AG09319 (cell line): ENCODE results near the gene TLE1.
"Not testable (repeated sequence)": the region's sequence is repeated elsewhere in the genome, so short reads cannot be mapped to it uniquely, and the experiment has no call there.

Experiments used
- DNase-seq: peaks from one replicate; pipeline ENCODE4 v3.0.0-alpha.2; 2010; ENCODE audit warnings: low read depth; ENCODE audit errors: extremely low read depth
- CTCF ChIP-seq: IDR thresholded peaks from 2 replicates; pipeline ENCODE4 v1.5.1; 2011; ENCODE audit warnings: low read depth, mild to moderate bottlenecking, inconsistent platforms, low read length, moderate library complexity

Gene TLE1

GRCh38 chr9:81689343-81690175 lies at the start of gene TLE1:
TLE1 (minus strand) TSS chr9:81689547; CDS start chr9:81688240, 1,307 bp downstream.
- peak; percentile 100 for DNase-seq
- TF ChIP-seq CTCF = no peak; the same call in 1 of the 2 replicates

GRCh38 chr9:81737871-81738507 lies 48.6 kb upstream of the TLE1 start:
- TF ChIP-seq CTCF = no peak
- DNase-seq = peak; percentile 42

GRCh38 chr9:81730498-81730897 lies 41.2 kb upstream of the TLE1 start:
- DNase-seq = not testable (repeated sequence)

GRCh38 chr9:81729135-81729534 lies 39.8 kb upstream of the TLE1 start:
- no peak for DNase-seq
- TF ChIP-seq CTCF = no peak

- TF ChIP-seq CTCF = no peak
Observed at GRCh38 chr9:81724242-81724889, 35.0 kb upstream of the TLE1 start.

GRCh38 chr9:81722277-81722676 lies 32.9 kb upstream of the TLE1 start:
- no peak for DNase-seq
- no peak for TF ChIP-seq CTCF

More at GRCh38 chr9:81724242-81724889, 35.0 kb upstream of the TLE1 start:
- no peak for DNase-seq

- TF ChIP-seq CTCF = no peak
- DNase-seq = no peak
Observed at GRCh38 chr9:81720450-81721086, 31.2 kb upstream of the TLE1 start.
